ENCODE measurements around the gene DHCR7. TPM values are rescaled to one million over a fixed set of nuclear protein-coding genes. Genes with fewer than 3 reads are reported as not detected.

DHCR7 gene
- polyA plus RNA-seq, 1 of the 3 experiments (the other 2 are of a cell fraction): 21.4 TPM

DNA sequence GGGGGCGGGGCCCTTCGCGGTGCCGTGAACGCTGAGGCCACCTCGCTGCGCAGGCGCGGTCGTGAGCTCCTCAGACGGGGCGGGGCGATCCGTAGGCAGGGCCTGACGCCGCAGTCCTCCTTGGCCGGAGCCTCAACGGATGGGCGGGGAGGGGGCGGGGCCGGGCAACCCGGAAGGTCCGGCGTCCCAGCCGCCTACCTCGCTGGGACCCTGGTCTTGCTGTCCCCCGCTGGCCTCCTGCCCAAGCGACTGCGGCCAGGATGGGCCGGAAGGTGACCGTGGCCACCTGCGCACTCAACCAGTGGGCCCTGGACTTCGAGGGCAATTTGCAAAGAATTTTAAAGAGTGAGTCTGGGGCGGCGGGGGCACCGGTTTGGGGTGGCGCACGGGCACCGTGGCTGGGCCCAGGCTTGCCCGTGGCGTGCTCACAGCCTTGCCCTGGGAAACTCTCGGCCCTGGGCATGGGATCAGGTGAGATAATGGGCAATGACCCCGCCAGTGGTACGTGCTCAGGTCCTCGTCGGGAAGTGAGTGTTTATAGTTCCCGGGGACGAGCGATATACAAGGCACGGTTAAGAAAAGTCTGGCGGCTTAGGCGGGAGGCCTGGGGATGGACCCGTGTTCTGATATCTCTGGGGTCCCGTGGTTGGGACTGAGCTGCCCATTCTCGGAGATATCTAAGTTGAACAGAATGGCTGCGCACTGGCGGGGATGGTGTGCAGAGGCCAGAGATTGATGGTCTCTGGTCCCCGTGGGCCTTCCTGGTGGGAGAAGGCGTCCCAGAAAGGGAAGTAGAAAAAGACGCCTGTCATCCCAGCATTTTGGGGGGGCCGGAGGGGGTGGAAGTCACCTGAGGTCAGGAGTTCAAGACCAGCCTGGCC lies 5.1 kb upstream of the DHCR7 start, which contains the start of gene NADSYN1:
NADSYN1 (plus strand) TSS at position 167 of the 881 bp plus-strand sequence; CDS start at position 261, 94 bp downstream.
- peak within 1 kb of the TSS; percentile 52 to 70; a peak in 3 of 4 replicates for H3K27ac ChIP-seq (ENCODE audit: low read depth in 2 of 2, low read length in 1 of 2)
- peak within 1 kb of the TSS; percentile 88 for H3K4me2 ChIP-seq
- CTCF ChIA-PET: interaction anchor here (1.4 kb wide), 2 partner anchors 52 to 110 kb away, joined by 3 to 4 read pairs; no protein-coding TSS in a partner anchor
- H3K9ac ChIP-seq: peak within 1 kb of the TSS; percentile 86
- no peaks in the 10 kb centered on the region for H3K9me3 ChIP-seq
- H3F3A ChIP-seq (replicated peaks; ENCODE audit: insufficient read depth): peaks cover 12% of the 10 kb centered on the region
- TF ChIP-seq NRF1 (IDR thresholded peaks at IDR 0.05; ENCODE audit: low read depth, low read length): peak; percentile 79
- TF ChIP-seq, protein P1, sequence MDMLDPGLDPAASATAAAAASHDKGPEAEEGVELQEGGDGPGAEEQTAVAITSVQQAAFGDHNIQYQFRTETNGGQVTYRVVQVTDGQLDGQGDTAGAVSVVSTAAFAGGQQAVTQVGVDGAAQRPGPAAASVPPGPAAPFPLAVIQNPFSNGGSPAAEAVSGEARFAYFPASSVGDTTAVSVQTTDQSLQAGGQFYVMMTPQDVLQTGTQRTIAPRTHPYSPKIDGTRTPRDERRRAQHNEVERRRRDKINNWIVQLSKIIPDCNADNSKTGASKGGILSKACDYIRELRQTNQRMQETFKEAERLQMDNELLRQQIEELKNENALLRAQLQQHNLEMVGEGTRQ (IDR thresholded peaks at IDR 0.05; ENCODE audit: borderline replicate concordance, low read depth, low read length): no peak
- peak; percentile 62; the same call in 1 of the 2 replicates for TF ChIP-seq POLR2AphosphoS5 (IDR thresholded peaks at IDR 0.05; ENCODE audit: low read depth, low read length)
- TF ChIP-seq ELF1 (IDR thresholded peaks at IDR 0.05): peak; percentile 84
- TF ChIP-seq MXI1 (IDR thresholded peaks at IDR 0.05; ENCODE audit: low read depth, low read length): peak; percentile 74
- peak; percentile 39; the same call in 1 of the 2 replicates for TF ChIP-seq GABPA (IDR thresholded peaks at IDR 0.05; ENCODE audit: low read depth)
- TF ChIP-seq, protein P2, sequence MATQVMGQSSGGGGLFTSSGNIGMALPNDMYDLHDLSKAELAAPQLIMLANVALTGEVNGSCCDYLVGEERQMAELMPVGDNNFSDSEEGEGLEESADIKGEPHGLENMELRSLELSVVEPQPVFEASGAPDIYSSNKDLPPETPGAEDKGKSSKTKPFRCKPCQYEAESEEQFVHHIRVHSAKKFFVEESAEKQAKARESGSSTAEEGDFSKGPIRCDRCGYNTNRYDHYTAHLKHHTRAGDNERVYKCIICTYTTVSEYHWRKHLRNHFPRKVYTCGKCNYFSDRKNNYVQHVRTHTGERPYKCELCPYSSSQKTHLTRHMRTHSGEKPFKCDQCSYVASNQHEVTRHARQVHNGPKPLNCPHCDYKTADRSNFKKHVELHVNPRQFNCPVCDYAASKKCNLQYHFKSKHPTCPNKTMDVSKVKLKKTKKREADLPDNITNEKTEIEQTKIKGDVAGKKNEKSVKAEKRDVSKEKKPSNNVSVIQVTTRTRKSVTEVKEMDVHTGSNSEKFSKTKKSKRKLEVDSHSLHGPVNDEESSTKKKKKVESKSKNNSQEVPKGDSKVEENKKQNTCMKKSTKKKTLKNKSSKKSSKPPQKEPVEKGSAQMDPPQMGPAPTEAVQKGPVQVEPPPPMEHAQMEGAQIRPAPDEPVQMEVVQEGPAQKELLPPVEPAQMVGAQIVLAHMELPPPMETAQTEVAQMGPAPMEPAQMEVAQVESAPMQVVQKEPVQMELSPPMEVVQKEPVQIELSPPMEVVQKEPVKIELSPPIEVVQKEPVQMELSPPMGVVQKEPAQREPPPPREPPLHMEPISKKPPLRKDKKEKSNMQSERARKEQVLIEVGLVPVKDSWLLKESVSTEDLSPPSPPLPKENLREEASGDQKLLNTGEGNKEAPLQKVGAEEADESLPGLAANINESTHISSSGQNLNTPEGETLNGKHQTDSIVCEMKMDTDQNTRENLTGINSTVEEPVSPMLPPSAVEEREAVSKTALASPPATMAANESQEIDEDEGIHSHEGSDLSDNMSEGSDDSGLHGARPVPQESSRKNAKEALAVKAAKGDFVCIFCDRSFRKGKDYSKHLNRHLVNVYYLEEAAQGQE (IDR thresholded peaks at IDR 0.05; ENCODE audit: low read depth, low read length): no peak
- no peak for TF ChIP-seq TEAD4 (IDR thresholded peaks at IDR 0.05; ENCODE audit: borderline replicate concordance, insufficient read depth)
- peak within 1 kb of the TSS; percentile 86 for H2AFZ ChIP-seq (ENCODE audit: low read depth)
- no peaks in the 10 kb centered on the region for H3K27me3 ChIP-seq (ENCODE audit: insufficient read depth)
- H3K36me3 ChIP-seq (replicated peaks in 1 of 2; ENCODE audit: control insufficient read depth in 1 of 2, insufficient read depth in 2 of 2, low read length in 1 of 2): peaks cover 23 to 30% of the 10 kb centered on the region in 2 experiments
- peaks cover 4 to 26% of the 10 kb centered on the region in 2 experiments; a peak in 3 of 4 replicates for H3K4me1 ChIP-seq (ENCODE audit: control insufficient read depth in 1 of 2, insufficient read depth in 2 of 2, low read depth in 1 of 2, low read length in 1 of 2)
- H3K9me2 ChIP-seq: no peaks in the 10 kb centered on the region
- H3K79me2 ChIP-seq (ENCODE audit: insufficient read depth): peaks cover 31% of the 10 kb centered on the region
- WGBS (ENCODE audit: low lambda C conversion rate): 1% methylated on average over 19 of the region's 61 CpGs
- POLR2A ChIA-PET: no interaction called here
- H4K20me1 ChIP-seq (ENCODE audit: insufficient read depth): peaks cover 5% of the 10 kb centered on the region
- peak within 1 kb of the TSS; percentile 95 to 99 for H3K4me3 ChIP-seq (ENCODE audit: low read depth in 2 of 2, low read length in 1 of 2)
- DNase-seq: peak; percentile 99
